Measurements from ENCODE around the gene MKKS.
A peak's percentile ranks its signal among the peaks of the same experiment; 100 is the strongest.
"Not testable (repeated sequence)": the region's sequence is repeated elsewhere in the genome, so short reads cannot be mapped to it uniquely, and the experiment has no call there.

The MKKS gene

GRCh38 chr20:10448270-10449156, 14.5 kb upstream of the MKKS start:
- no peak for DNase-seq

- DNase-seq, result no peak
Measured at GRCh38 chr20:10447028-10447427, 13.0 kb upstream of the MKKS start.

GRCh38 chr20:10445758-10446157, 11.7 kb upstream of the MKKS start:
- DNase-seq, result no peak

GRCh38 chr20:10443936-10444335, 9.9 kb upstream of the MKKS start:
- DNase-seq, result no peak

- DNase-seq, result no peak
Measured at GRCh38 chr20:10438217-10438616, 4.2 kb upstream of the MKKS start.

- DNase-seq, result no peak
Measured at GRCh38 chr20:10436053-10436699, 2.2 kb upstream of the MKKS start.

- DNase-seq, result peak; percentile 68
Measured at GRCh38 chr20:10434832-10435812, 1.1 kb upstream of the MKKS start, which contains the start of gene SLX4IP. TSS of gene SLX4IP (plus strand) at chr20:10435305. CDS start at chr20:10458205, 22,900 bp downstream.

- DNase-seq, result peak; percentile 49
Measured at GRCh38 chr20:10434467-10434831, 427 bp upstream of the MKKS start.

- DNase-seq, result no peak
Measured at GRCh38 chr20:10433014-10433622, 904 bp downstream of the MKKS start.

GRCh38 chr20:10432079-10432478, 1.9 kb downstream of the MKKS start:
- no peak for DNase-seq

GRCh38 chr20:10430704-10431103, 3.3 kb downstream of the MKKS start:
- no peak for DNase-seq

GRCh38 chr20:10430000-10430466, 4.0 kb downstream of the MKKS start:
- no peak for DNase-seq

- no peak for DNase-seq
Measured at GRCh38 chr20:10429443-10429981, 4.5 kb downstream of the MKKS start.

- DNase-seq, result no peak
Measured at GRCh38 chr20:10428008-10428407, 6.0 kb downstream of the MKKS start.

- peak; percentile 44 for DNase-seq
Measured at GRCh38 chr20:10427060-10427692, 6.8 kb downstream of the MKKS start.

GRCh38 chr20:10423735-10424134, 10.3 kb downstream of the MKKS start:
- DNase-seq, result no peak

GRCh38 chr20:10419550-10420133, 14.4 kb downstream of the MKKS start:
- no peak for DNase-seq

GRCh38 chr20:10417218-10417617, 16.8 kb downstream of the MKKS start:
- DNase-seq, result not testable (repeated sequence)

- DNase-seq, result no peak
Measured at GRCh38 chr20:10415013-10415650, 18.9 kb downstream of the MKKS start.

- no peak for DNase-seq
Measured at GRCh38 chr20:10412591-10413408, 21.2 kb downstream of the MKKS start.

Measured in T-helper 9 cell (primary cell).